GM19043 (cell line): ENCODE results near the gene MED23.
"Not testable (repeated sequence)": the region's sequence is repeated elsewhere in the genome, so short reads cannot be mapped to it uniquely, and the experiment has no call there.

Experiments used
- ATAC-seq: cut with Tn5 transposase; IDR thresholded peaks from one replicate; pipeline ENCODE4 v1.9.1; 2021; ENCODE audit warnings: low read depth; ENCODE audit not compliant: unreplicated experiment

Gene MED23

DNA sequence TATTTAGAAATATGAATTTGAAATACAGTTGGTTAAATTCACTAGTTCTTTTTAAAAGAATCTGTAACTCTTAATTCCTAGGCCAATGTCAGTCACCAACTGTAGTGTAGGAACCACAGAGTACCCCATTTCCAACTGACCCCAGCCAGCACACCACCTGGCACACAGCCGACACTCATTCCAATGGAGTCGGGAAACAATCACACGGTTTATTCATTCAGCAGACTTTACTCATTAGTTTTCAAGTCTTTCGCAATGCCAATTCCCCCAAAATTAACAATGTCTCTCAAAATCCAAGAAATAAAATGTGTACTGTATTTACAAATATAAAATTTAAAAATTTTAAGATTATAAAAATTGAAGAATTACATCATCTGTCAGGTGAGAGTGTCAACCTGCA is 41.5 kb downstream of the MED23 start:
- no peak for ATAC-seq

DNA sequence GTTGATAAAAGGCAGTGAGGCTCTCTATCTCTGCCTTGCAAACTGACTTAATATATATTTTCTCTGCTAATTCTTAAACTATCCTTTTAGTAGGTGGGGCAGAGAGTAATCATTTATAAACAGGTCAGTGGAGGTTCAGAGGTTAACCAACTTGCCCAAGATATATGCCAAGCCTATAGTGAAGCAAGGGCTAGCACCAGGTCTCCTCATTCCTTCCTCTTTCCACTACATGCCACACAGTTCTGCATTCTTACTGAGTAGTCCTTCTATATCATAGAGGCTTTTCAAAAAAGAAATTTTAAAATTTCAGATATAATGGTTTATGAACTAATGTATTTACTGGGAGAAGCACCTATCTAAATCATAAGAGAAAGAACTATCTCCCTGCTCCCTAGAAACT is 46.5 kb downstream of the MED23 start:
- no peak for ATAC-seq

DNA sequence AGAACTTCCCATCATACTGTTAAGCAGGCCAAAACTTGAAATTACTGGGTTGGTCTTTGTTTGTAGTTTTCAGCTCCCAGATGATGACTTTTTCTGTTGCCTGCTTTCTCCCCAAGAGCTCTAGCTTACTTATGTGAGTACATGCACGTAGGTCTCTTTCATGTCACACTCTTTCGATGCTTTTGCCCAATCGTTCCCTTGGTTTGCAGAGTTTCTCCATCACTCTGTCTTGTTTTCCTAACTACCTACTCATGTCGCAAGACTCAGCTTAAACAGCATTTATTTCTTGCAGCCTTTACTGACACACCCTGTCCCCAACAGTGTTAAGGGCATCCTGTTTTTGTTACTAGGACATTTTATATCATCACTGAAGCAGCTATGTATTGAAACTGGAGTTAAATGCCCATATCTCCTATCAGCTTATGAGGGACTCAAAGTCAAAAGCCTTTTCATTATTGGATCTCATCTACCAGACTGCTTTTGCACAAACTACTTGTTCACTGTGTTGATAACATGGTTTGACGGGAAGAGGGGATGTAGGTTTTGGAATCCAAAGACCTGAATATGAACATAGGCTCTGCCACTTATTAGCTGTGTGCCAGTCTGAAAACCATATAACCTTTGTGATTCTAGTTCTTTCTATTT is 52.1 kb downstream of the MED23 start:
- ATAC-seq: no peak

DNA sequence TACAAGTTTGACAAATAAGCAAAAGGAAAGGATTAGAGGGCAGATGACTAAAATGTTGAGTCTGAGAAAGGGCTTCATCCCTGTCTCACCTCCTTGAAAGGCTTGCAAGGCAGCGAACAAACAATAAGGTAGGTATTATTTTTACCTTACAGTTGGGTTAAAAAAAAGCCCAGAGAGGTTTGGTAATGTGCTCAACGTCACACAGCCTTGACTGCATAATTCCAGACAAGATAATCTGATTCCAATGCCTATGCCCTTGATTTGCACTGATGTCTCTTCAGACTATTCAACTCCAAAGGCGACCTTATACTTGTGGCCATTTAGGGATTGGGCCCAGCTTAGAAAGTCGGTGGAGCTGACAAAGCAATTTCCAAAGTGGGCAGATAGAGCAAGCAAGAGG is 53.4 kb downstream of the MED23 start:
- ATAC-seq: no peak

DNA sequence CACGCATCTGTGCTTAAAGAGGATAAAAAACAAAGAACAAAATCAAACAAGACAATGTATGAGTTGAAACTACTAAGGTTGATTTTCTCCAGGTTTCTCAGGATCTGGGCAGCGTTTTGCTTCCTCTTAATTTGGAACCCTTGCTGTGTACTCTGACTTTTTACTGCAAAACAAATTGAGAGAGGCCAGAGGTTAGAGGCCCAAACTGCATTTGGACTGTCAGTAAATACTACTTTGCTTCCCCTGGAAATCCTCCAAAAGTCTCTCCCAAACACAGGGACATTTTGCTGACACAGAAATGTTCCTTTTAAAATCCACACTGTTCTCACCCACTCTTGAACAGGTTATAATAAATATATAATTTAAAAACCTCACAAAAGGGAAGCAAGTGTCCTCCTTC is 53.9 kb downstream of the MED23 start:
- no peak for ATAC-seq

DNA sequence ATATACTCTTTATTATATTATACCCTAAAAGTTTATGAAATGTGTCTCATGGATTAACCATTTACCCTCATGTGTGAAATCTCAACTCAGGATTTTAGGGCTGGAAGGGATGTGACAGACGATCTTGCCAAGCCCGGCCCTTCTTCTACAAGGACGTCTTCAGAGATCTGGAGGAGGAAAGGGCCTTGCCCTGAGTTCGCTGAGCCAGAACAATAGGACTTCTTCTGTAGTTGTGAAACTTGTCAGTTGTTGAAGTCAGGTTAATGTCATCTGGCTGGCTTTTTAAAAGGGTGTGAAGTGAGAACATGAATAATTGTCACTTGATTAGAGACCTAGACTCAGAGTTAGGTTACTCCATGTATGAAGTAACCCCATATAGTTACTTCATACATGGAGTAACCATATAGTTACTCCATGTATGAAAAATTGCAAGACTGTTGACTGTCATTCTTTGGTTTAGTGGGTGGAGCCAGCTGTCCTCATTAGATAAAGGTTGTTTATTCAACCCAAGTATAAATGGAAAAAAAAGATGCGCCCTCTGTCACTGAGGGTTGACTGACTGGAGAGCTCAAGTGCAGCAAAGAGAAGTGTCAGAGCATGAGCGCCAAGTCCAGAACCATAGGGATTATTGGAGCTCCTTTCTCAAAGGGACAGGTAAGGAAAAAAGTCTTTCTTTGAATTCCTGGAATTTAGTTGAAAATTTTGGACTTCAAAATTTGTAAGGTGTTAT is 55.2 kb downstream of the MED23 start, which contains the start of gene ARG1:
ARG1 (plus strand) TSS at position 541 of the 730 bp plus-strand sequence; CDS start at position 598, 57 bp downstream.
- ATAC-seq: no peak

DNA sequence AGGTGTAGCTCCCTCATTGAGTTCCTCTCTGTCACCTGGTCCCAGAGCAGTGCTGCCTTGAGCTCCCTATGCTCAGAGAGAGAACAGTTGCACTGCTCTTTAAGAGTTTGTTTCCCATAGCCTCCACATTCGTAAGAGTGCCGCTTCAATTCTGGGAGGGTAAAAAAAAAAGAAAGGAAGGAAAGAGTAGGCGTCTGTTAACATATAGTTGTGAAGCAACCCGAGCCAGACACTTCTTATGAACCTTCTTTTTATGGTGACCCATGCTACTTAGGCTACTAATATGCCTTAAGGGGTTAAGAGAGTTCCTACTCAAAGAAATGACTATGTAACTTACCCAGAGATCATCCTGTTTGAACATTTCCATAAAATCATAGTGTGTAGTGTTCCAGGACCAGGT is 59.3 kb downstream of the MED23 start:
- ATAC-seq: no peak

DNA sequence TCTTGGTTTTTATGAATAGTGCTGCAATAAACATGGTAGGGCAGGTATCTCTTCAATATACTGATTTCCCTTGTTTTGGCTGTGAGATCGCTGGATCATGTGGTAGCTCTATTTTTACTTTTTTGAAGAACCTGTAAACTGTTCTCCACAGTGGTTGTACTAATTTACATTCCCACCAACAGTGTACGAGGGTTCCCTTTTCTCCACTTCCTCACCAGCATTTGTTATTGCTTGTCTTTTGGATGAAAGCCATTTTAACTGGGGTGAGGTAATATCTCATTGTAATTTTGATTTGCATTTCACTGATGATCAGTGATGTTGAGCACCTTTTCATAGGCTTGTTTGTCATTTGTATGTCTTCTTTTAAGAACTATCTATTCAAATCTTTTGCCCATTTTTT is 63.0 kb downstream of the MED23 start:
- no peak for ATAC-seq

DNA sequence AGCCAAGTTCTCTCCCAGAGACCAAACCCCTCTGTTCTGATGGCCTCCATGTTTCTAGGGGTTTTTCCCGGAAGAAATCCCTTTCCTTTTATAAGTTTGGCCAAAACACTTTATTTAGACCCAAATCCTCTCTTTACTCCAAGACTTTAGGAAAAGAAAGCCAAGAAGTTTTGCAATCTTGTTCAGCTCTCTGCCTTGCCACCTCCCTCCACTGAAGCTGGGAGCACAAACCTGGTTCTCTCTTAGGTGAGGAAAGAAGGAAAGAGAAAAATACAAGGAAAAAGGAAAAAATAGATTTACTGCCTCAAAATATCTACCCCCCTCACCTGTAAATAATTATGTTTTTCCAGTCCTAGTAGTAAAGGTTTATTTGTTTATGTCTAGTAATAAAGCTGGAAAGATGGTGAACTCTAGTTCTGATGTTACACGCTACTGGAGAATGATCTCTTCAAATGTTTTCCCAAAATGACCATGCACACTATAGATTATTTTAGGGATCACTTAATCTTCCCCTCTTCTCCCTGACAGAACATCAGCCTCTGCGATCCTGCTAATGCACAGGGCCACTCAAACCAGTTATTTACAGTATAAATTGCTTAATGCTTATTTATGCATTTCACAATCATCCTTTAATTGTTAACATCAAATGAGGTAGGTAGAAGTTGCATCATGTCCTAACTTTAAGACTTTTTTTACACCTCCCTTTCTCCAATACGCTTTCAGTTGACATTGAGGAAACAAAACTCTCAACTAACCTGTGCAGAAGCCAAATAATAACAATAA is 65.9 kb downstream of the MED23 start:
- ATAC-seq: no peak

DNA sequence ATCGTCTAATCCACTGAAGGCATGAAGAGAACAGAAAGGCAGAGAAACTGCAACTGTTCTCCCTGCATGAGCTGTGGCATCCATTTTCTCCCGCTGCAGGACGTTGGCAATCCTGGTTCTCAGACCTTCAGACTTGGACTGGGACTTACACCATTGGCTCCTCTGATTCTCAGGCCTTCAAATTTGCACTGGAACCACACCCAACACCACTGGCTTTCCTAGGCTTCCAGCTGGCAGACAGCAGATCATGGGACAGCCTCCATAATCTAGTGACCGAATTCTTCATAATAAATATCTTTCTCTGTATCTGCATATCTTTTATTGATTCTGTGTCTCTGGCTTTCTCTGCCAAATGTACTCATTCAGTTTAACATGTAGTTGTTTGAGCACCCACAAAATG is 69.1 kb downstream of the MED23 start:
- no peak for ATAC-seq

DNA sequence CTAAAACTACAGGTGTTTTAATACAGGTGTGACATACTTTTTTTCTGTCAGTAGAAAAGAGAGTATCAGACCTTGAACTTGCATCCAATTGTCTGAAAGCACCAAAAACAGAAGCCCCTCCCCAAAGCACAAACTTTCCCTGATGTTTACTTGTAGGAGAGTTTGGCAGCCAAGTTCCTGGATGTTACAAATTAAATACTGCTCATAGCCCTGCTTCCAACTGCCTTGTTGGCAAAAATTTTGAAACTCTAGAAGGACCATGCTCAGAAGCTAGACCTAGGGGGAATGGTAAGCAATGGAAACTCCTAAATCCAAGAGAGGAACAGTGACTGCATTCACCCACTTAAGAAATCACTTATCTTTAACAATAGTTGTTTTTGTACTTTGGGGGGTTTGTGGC is 72.0 kb downstream of the MED23 start:
- no peak for ATAC-seq

DNA sequence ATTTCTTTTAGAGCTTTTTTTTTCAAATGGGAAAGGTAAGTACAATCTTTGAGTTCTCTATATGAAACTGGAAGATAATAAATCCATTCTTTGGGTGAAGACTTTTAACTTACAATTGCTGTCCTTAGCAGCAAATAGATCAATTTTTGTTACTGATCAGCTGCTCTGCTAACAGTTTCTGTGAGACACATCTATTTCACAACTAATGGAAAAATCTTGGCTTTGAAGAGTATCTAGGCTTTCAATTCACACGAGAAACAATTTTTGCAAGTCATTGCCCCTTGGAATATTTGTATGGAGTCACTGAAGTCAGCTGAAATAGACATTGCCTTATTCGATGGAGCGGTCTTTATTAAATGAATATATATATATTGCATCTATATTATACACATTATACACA is 75.5 kb downstream of the MED23 start:
- ATAC-seq: no peak

DNA sequence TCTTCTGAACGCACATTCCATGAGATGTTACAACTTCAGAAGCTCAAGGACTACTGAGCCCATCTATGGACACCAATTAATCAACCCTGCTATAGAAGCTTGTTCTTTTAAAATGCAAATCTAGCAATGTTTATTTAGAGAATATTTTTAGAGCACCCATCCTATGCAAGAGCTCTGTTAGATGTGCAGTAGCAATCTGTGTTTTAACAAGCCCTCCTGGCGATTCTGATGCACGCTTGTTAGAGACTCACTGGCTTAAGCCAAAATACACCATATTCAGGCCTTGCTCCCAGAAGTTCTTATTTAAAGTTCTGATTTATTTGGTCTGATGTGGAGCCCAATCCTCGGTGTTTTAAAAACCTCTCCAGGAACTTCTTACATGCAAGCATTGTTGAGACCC is 76.1 kb downstream of the MED23 start:
- no peak for ATAC-seq

DNA sequence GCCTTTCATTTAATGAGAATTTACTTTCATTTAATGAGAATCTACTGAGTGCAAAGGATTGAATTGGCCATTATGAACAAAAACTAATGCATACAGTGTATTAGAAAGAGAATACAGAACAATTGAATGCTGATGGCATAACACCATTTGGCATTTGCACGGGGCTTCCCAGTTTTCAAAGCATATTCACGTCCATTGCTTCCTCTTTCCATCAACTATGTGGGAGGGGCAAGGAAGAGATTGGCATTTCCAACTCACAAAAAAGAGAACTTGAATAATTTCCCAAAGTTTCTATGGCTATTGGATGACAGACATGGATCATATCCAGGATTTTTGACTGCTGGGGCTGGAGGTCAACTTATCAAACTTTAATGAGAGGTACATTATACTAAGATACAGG is 78.2 kb downstream of the MED23 start:
- no peak for ATAC-seq

DNA sequence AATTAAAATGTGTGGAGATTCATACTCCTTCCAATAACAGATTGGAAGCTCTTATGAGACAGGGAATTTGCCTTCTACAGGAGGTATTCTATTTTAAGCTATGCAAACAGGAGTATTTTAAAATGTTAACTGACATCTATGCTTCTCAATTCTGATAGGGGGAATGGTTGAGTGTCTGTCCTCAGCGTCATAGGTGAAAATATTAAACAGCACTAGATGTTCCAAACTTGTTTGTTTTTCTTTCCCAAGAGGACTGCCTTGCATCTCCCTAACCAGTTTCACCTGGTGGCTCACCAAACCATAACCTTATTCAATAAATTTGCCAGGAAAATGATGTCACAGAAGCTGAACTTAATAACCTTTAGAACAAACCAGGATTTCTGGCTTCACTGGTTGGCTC is 79.6 kb downstream of the MED23 start:
- ATAC-seq: no peak

DNA sequence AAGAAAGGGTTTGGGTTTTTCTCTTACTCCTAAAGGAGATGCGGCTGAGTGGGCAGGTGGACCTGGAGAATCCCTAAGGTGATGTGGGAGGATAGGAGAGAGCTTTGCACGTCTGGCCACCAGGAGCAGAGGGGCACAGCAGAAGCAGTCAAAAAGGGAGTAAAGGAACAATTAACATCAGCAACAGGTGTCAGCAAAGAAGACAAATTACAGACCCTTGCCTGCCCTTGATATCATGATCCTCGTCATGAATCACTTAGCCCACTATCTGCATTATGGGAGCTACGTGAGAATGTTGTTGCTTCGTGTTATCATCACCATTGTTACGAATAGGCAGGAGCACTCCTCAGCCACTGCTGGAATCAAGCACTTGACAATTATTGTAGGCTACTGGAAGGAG is 80.6 kb downstream of the MED23 start:
- no peak for ATAC-seq

DNA sequence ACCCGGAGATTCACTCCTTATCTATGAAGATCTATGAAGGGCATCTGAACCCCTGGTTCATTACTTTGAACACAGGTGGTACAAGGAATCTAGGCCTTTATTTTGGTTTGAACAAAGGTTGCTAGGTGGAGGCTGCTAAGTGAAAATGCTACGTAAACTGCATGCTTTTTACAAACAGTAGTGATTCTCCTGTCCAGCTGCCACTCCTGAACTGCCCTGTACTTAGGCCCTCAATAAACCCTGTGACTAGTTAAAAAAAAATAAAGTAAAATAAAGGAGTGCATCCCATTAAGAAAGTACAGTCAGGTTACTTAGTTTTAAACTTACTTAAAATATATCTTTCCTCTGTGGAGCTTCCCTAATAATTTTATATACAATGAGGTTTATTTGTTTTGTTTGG is 82.7 kb downstream of the MED23 start:
- ATAC-seq: no peak

DNA sequence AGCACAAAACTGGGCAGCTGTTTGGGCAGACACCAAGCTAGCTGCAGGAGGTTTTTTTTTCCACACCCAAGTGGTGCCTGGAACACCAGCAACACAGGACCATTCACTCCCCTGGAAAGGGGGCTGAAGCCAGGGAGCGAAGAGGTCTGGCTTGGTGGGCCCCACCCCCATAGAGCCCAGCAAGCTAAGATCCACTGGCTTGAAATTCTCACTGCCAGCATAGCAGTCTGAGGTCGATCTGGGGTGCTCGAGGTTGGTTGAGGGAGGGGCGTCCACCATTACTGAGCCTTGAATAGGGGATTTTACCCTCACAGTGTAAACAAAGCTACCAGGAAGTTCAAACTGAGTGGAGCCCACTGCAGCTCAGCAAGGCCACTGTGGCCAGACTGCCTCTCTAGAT is 89.4 kb downstream of the MED23 start:
- ATAC-seq: not testable (repeated sequence)

DNA sequence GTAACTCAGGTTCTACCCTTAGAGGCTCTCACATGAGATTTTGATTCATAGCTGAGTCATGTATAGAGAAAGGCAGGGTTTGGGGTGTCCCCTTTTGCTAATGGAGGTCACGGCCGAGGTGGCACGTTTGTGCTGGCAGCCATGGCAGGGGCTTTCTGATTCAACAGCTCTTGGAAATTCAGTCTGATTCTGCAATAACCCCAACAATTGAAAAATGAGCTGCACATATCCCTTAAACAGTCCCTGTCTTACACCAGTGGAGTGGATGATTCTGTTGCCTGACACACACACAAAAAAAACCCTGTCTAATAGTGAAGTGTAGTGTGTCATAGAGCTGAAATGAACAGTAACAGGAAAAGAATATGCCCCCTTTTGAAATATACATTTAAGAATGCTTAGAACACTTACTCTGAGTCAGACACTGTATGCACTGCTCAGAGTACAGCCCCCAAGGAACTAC is 95.4 kb downstream of the MED23 start:
- peak; percentile 68 for ATAC-seq

DNA sequence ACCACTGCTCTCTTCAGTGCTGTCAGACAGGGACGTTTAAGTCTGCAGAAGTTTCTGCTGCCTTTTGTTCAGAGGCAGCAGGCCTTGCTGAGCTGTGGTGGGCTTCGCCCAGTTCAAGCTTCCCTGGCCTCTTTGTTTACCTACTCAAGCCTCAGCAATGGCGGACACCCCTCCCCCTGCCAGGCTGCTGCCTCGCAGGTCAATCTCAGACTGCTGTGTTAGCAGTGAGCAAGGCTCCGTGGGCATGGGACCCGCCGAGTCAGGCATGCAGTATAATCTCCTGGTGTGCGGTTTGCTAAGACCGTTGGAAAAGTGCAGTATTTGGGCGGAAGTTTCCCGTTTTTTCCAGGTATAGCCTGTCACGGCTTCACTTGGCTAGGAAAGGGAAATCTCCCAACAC is 96.4 kb downstream of the MED23 start:
- not testable (repeated sequence) for ATAC-seq

DNA sequence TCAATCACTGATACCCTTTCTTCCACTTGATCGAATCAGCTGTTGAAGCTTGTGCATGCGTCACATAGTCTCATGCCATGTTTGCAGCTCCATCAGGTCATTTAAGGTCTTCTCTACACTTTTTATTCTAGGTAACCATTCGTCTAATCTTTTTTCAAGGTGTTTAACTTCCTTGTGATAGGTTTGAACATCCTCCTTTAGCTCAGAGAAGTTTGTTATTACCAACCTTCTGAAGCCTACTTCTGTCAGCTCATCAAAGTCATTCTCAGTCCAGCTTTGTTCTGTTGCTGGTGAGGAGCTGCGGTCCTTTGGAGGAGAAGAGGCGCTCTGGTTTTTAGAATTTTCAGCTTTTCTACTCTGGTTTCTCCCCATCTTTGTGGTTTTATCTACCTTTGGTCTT is 97.1 kb downstream of the MED23 start:
- ATAC-seq: not testable (repeated sequence)
